Measurements from ENCODE around the gene DNAAF5.
A peak's percentile ranks its signal among the peaks of the same experiment; 100 is the strongest.

Gene DNAAF5

GRCh38 chr7:768881-769504 is 42.5 kb downstream of the DNAAF5 start:
- no peak for DNase-seq (ENCODE audit: low read depth)

DNA sequence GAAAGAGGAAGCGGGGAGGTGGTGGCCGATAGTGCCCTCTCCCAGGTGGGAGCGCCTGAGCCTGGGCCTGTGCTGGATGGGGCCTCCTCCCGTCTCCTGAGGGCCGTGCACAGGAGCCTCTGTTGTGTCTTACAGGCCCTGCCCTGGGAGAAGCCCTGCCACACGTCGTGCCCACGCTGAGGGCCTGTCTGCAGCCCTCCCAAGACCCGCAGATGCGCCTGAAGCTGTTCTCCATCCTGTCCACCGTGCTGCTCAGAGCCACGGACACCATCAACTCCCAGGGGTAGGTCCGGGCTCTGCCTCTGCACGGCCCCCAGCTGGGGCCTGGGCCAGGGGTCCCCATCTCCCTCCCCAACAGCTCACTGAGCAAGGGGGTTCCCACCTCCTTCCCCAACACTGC is 43.8 kb downstream of the DNAAF5 start:
- no peak for DNase-seq (ENCODE audit: low read depth)
- no peak for TF ChIP-seq CTCF (conservative IDR thresholded peaks at IDR 0.05; ENCODE audit: low read length)
- H3K4me3 ChIP-seq (ENCODE audit: low read length), result no peak overlapping the region

More at GRCh38 chr7:768881-769504, 42.5 kb downstream of the DNAAF5 start:
- H3K4me3 ChIP-seq (ENCODE audit: low read length), result no peak overlapping the region
- TF ChIP-seq CTCF (conservative IDR thresholded peaks at IDR 0.05; ENCODE audit: low read length), result no peak

GRCh38 chr7:770741-771166 is 44.3 kb downstream of the DNAAF5 start:
- H3K4me3 ChIP-seq (ENCODE audit: low read length), result no peak overlapping the region
- DNase-seq (ENCODE audit: low read depth), result no peak
- TF ChIP-seq CTCF (conservative IDR thresholded peaks at IDR 0.05; ENCODE audit: low read length), result no peak

GRCh38 chr7:771234-772004 is 44.9 kb downstream of the DNAAF5 start:
- DNase-seq (ENCODE audit: low read depth), result peak; percentile 50
- TF ChIP-seq CTCF (conservative IDR thresholded peaks at IDR 0.05; ENCODE audit: low read length), result no peak

GRCh38 chr7:772005-772294 is 45.5 kb downstream of the DNAAF5 start:
- no peak for DNase-seq (ENCODE audit: low read depth)
- TF ChIP-seq CTCF (conservative IDR thresholded peaks at IDR 0.05; ENCODE audit: low read length), result no peak

More at GRCh38 chr7:771234-772004, 44.9 kb downstream of the DNAAF5 start:
- H3K4me3 ChIP-seq (ENCODE audit: low read length), result no peak overlapping the region

DNA sequence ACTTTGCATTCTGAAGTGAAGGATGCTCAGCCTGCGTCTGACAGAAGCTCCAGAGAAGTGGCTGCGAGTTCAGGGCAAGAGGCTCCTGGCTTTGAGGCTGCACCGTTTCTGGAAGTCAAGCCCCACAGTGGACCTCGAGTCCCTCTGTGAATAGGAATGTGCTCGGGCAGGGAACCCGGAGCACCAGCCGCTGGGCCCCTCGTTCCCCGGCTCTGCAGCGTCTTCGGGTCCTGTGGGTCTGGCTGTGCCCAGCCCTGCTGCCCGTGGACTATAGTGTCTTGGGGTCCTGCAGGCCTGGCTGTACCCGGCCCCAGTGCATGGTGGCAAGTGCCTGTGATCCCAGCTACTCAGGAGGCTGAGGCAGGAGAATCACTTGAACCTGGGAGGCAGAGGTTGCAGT is 45.9 kb downstream of the DNAAF5 start:
- no peak for TF ChIP-seq CTCF (conservative IDR thresholded peaks at IDR 0.05; ENCODE audit: low read length)
- DNase-seq (ENCODE audit: low read depth), result no peak
- H3K4me3 ChIP-seq (ENCODE audit: low read length), result no peak overlapping the region

More at GRCh38 chr7:772005-772294, 45.5 kb downstream of the DNAAF5 start:
- no peak overlapping the region for H3K4me3 ChIP-seq (ENCODE audit: low read length)

Measured in AG10803 (cell line).